Cerebellar nuclear complex (tissue), 1 donor: ENCODE data around the gene GH1.
"Not testable (repeated sequence)": the region's sequence is repeated elsewhere in the genome, so short reads cannot be mapped to it uniquely, and the experiment has no call there.

Experiments used
- DNase-seq, 2 experiments: peaks; one replicate each; lab custom pipeline; 2025; lab: John Stamatoyannopoulos, UW

Gene GH1

GRCh38 chr17:63918789-63919305, at the start of gene GH1:
TSS of gene GH1 (minus strand) at chr17:63918839. CDS start at chr17:63918776, 63 bp downstream.
- DNase-seq, result not testable (repeated sequence)

GRCh38 chr17:63967953-63968352, 49.3 kb upstream of the GH1 start:
- no peak for DNase-seq

- DNase-seq, result no peak
Observed at GRCh38 chr17:63966646-63967264, 48.1 kb upstream of the GH1 start.

GRCh38 chr17:63963123-63963522, 44.5 kb upstream of the GH1 start:
- DNase-seq, result no peak

GRCh38 chr17:63962298-63962744, 43.7 kb upstream of the GH1 start:
- DNase-seq, result no peak

- no peak for DNase-seq
Observed at GRCh38 chr17:63961355-63962212, 42.9 kb upstream of the GH1 start.

GRCh38 chr17:63960430-63960829, 41.8 kb upstream of the GH1 start:
- DNase-seq, result no peak

- DNase-seq, result no peak
Observed at GRCh38 chr17:63960006-63960405, 41.4 kb upstream of the GH1 start.

GRCh38 chr17:63956296-63956920, 37.8 kb upstream of the GH1 start:
- no peak for DNase-seq

- no peak for DNase-seq
Observed at GRCh38 chr17:63955791-63956190, 37.2 kb upstream of the GH1 start.

GRCh38 chr17:63955232-63955631, 36.6 kb upstream of the GH1 start:
- DNase-seq, result no peak

- DNase-seq, result no peak
Observed at GRCh38 chr17:63954402-63955063, 35.9 kb upstream of the GH1 start.

GRCh38 chr17:63950940-63951907, 32.6 kb upstream of the GH1 start:
- no peak for DNase-seq

GRCh38 chr17:63949576-63950250, 31.1 kb upstream of the GH1 start:
- no peak for DNase-seq

- DNase-seq, result no peak
Observed at GRCh38 chr17:63948521-63948920, 29.9 kb upstream of the GH1 start.

GRCh38 chr17:63947711-63948330, 29.2 kb upstream of the GH1 start:
- no peak for DNase-seq

- no peak for DNase-seq
Observed at GRCh38 chr17:63946440-63947363, 28.1 kb upstream of the GH1 start.

GRCh38 chr17:63945784-63946439, 27.3 kb upstream of the GH1 start:
- no peak for DNase-seq
